GM13977 (cell line): ENCODE measurements around the gene SERPINB2.

Source experiments
- DNase-seq: peaks from one replicate; pipeline ENCODE4 v3.0.0; 2012; ENCODE audit warnings: low spot score
- CTCF ChIP-seq: IDR thresholded peaks from 2 replicates; pipeline ENCODE4 v1.5.1; 2012; ENCODE audit warnings: mild to moderate bottlenecking, control low read depth; ENCODE audit not compliant: insufficient read depth; ENCODE audit errors: extremely low read depth, missing control alignments
- in situ Hi-C: fragments of 300-500 bp; cut with MboI; formaldehyde crosslinking; loops from one replicate; pipeline ENCODE4 v1.12.0; 2022; ENCODE audit warnings: low sequenced_read_pairs, low pct_unique_long_range_greater_than_20kb, mixed read lengths, inconsistent platforms; ENCODE audit not compliant: unreplicated experiment

The SERPINB2 gene

DNA sequence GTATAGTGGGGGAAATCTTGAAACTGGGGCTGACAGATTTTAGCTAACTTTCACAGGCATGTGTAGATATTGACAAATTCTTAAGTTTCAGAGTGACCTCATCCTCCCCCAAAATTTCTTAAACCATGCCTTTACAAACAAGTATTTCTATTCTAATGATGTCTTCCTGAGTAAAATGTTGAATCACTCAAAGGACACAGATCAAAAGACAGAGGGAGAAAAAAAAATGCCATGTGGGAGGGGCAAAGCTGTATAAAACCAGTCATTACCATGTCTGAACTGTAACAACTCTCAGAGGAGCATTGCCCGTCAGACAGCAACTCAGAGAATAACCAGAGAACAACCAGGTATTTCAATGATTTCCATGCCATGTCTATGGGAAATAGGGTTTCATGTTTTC is at the start of gene SERPINB2:
Gene SERPINB2, plus strand, starts transcription at position 282 of the 400 bp plus-strand sequence. CDS start 3,740 bp downstream, outside the sequence.
- DNase-seq, result peak; percentile 34
- in situ Hi-C loops, result no loop called here
- TF ChIP-seq CTCF, result no peak

GRCh38 chr18:63843008-63843407 is 44.5 kb upstream of the SERPINB2 start:
- no peak for DNase-seq
- in situ Hi-C loops, result loop anchor here (10.0 to 25.0 kb wide), 3 partner anchors 256 to 831 kb away; partner anchors contain the start of gene SERPINB13
- TF ChIP-seq CTCF, result no peak

- in situ Hi-C loops, result loop anchor here (10.0 to 25.0 kb wide), 3 partner anchors 257 to 832 kb away; partner anchors contain the start of gene SERPINB13
- peak; percentile 64 for TF ChIP-seq CTCF
- peak; percentile 24 for DNase-seq
Measured at GRCh38 chr18:63844254-63844653, 43.3 kb upstream of the SERPINB2 start.

- DNase-seq, result no peak
- in situ Hi-C loops, result loop anchor here (10.0 to 25.0 kb wide), 3 partner anchors 261 to 836 kb away; partner anchors contain the start of gene SERPINB13
- peak; percentile 54 for TF ChIP-seq CTCF
Measured at GRCh38 chr18:63848159-63848558, 39.3 kb upstream of the SERPINB2 start.

- in situ Hi-C loops, result no loop called here
- TF ChIP-seq CTCF, result peak; percentile 62
- peak; percentile 23 for DNase-seq
Measured at GRCh38 chr18:63850020-63850419, 37.5 kb upstream of the SERPINB2 start.

GRCh38 chr18:63850636-63851035 is 36.9 kb upstream of the SERPINB2 start:
- in situ Hi-C loops, result no loop called here
- no peak for DNase-seq
- no peak for TF ChIP-seq CTCF
